Measurements from ENCODE around the gene FAM193A. TPM values are rescaled to one million over a fixed set of nuclear protein-coding genes. Genes with fewer than 3 reads are reported as not detected.

The FAM193A gene
- total RNA-seq, 4 donors from 2014 or later, result 9.8 to 18.7 (median 16.4) TPM

- TF ChIP-seq POLR2A (IDR thresholded peaks at IDR 0.05), result no peak
- TF ChIP-seq, protein P1, sequence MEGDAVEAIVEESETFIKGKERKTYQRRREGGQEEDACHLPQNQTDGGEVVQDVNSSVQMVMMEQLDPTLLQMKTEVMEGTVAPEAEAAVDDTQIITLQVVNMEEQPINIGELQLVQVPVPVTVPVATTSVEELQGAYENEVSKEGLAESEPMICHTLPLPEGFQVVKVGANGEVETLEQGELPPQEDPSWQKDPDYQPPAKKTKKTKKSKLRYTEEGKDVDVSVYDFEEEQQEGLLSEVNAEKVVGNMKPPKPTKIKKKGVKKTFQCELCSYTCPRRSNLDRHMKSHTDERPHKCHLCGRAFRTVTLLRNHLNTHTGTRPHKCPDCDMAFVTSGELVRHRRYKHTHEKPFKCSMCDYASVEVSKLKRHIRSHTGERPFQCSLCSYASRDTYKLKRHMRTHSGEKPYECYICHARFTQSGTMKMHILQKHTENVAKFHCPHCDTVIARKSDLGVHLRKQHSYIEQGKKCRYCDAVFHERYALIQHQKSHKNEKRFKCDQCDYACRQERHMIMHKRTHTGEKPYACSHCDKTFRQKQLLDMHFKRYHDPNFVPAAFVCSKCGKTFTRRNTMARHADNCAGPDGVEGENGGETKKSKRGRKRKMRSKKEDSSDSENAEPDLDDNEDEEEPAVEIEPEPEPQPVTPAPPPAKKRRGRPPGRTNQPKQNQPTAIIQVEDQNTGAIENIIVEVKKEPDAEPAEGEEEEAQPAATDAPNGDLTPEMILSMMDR (IDR thresholded peaks at IDR 0.05), result no peak
- no peaks in the 10 kb centered on the region for H3K27me3 ChIP-seq
- H3K4me3 ChIP-seq, result no peak overlapping the region
- no peaks in the 10 kb centered on the region for H3K9me3 ChIP-seq
- peaks cover 20 to 58% (median 26%) of the 10 kb centered on the region in 3 donors for H3K4me1 ChIP-seq
- DNase-seq, result no peak
- peaks cover 0 to 13% (median 0%) of the 10 kb centered on the region in 3 donors for H3K36me3 ChIP-seq
- peak overlapping the region in 1 of 4 donors; percentile 8 for H3K27ac ChIP-seq
- 70 to 74% methylated on average over 4 of the region's 4 CpGs for WGBS, 2 donors
- intact Hi-C loops (cut with DNase I), result no loop called here
Measured at GRCh38 chr4:2753436-2753835, 217.0 kb downstream of the FAM193A start.

GRCh38 chr4:2754848-2755819, 218.7 kb downstream of the FAM193A start:
- no peak for TF ChIP-seq POLR2A (IDR thresholded peaks at IDR 0.05)
- TF ChIP-seq, protein P1 (IDR thresholded peaks at IDR 0.05), result no peak
- intact Hi-C loops (cut with DNase I), result no loop called here
- H3K4me3 ChIP-seq, result peak overlapping the region; percentile 70 to 94 (median 88)
- no peaks in the 10 kb centered on the region for H3K9me3 ChIP-seq
- WGBS, 2 donors, result 54 to 66% methylated on average over 14 to 17 of the region's 23 CpGs
- H3K36me3 ChIP-seq, result peaks cover 0 to 13% (median 0%) of the 10 kb centered on the region in 3 donors
- peak overlapping the region; percentile 91 to 97 (median 94) for H3K27ac ChIP-seq
- H3K27me3 ChIP-seq, result no peaks in the 10 kb centered on the region
- DNase-seq, result no peak
- H3K4me1 ChIP-seq, result peaks cover 20 to 58% (median 26%) of the 10 kb centered on the region in 3 donors

DNA sequence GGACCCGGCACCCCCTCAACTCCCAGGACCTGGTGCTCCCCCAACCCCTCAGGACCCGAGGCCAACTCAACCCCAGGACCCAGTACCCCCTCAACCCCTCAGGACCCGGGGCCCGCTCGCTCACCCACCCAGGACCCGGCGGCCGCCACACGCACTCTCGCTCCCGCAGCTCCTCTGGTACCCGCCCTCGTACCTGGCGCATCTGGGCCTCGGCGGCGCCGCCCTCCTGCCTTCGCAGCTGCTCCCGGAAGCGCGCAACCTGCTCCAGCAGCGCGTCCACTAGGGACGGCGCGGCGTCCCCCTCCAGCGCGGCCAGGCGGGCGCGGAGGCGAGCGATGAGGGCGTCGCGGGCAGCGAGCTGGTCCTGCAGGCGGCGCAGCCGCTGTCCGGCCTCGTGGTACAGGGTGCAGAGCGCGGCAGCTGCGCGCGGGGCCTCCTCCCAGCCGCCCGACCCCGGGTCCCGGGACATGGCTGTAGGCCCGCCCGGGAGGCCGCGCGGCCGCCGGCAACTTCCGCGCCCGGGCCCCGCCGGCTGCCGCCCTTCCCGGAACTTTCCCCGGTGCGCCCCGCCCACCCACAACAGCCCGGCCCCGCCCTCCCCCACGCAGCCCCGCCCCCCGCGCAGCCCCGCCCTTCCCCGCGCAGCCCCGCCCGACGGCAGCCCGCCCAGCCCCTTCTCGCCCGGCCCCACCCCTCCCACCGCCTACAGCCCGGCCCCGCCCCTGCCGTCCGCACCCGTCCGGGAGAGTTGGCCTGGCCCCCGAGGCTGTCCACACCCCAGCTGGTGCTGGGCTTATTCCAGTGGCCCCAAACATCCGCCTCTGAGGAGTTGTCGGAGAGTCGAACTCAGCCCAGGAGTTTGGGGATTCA, 219.6 kb downstream of the FAM193A start, which contains the start of gene TNIP2:
Gene TNIP2, minus strand, starts transcription at position 516 of the 870 bp plus-strand sequence. Its CDS starts 47 bp downstream, at position 469.
- Histone ChIP-seq H3K4me1 (peaks cover 20 to 57% (median 23%) of the 10 kb centered on the region in 3 donors), H3K27me3 (no peaks in the 10 kb centered on the region), H3K36me3 (peaks cover 0 to 13% (median 0%) of the 10 kb centered on the region in 3 donors), H3K27ac (peak within 1 kb of the TSS; percentile 91 to 97 (median 94)), H3K9me3 (no peaks in the 10 kb centered on the region), H3K4me3 (peak within 1 kb of the TSS; percentile 70 to 94 (median 88))
- no CpG with 5 or more reads among the region's 96 CpGs for WGBS, 2 donors
- intact Hi-C loops (cut with DNase I), result no loop called here
- TF ChIP-seq, protein P1 (IDR thresholded peaks at IDR 0.05), result peak in 4 of 6 experiments; percentile 29 to 61 (median 50)
- peak in 2 of 4 donors; percentile 55 to 72 for TF ChIP-seq POLR2A (IDR thresholded peaks at IDR 0.05)
- peak; percentile 42 for DNase-seq

DNA sequence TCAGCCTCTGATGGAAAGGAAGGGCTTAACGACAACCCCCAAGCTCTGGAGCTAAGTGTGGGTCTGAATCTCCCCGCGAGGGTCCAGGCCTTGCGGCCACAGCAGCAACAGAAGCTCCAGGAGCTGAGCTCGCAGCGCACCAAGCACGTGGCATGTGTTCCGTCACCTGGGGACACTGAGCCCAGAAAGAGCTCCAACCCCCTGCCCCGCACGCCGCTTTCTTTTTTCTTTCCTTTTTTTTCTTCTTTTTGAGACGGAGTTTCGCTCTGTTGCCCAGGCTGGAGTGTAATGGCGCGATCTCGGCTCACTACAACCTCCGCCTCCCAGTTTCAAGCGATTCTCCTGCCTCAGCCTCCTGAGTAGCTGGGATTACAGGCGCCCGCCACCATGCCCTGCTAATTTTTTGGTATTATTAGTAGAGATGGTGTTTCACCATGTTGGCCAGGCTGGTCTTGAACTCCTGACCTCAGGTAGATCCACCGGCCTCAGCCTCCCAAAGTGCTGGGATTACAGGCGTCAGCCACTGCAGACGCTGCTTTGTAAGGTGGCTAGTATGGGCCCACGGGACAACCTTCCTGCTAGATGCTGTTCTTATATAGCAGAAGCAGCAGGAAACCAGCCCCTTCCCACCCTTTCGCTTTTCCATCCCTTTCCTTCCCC, 220.4 kb downstream of the FAM193A start:
- TF ChIP-seq, protein P1 (IDR thresholded peaks at IDR 0.05), result no peak
- no peak for TF ChIP-seq POLR2A (IDR thresholded peaks at IDR 0.05)
- intact Hi-C loops (cut with DNase I), result no loop called here
- peak overlapping the region; percentile 65 to 97 (median 86) for H3K27ac ChIP-seq
- H3K4me1 ChIP-seq, result peaks cover 20 to 57% (median 31%) of the 10 kb centered on the region in 3 donors
- no peak for DNase-seq
- peak overlapping the region in 3 of 4 donors; percentile 70 to 94 (median 92) for H3K4me3 ChIP-seq
- H3K36me3 ChIP-seq, result peaks cover 0 to 13% (median 0%) of the 10 kb centered on the region in 3 donors
- no peaks in the 10 kb centered on the region for H3K27me3 ChIP-seq
- H3K9me3 ChIP-seq, result no peaks in the 10 kb centered on the region
- 62 to 68% methylated on average over 20 to 24 of the region's 25 CpGs for WGBS, 2 donors
